Fibroblast of villous mesenchyme (primary cell): ENCODE results near the gene TSEN15. TPM values are rescaled to one million over a fixed set of nuclear protein-coding genes. Genes with fewer than 3 reads are reported as not detected.

Source experiments
- DNase-seq: peaks from one replicate; pipeline ENCODE4 v3.0.0-alpha.2; 2010; ENCODE audit warnings: low read depth
- H3K4me3 ChIP-seq: 2 replicates; pipeline ENCODE4 v1.5.1; 2011; ENCODE audit warnings: low read depth, mild to moderate bottlenecking, low read length
- CTCF ChIP-seq: IDR thresholded peaks from 2 replicates; pipeline ENCODE4 v1.5.1; 2012; ENCODE audit warnings: low read depth, mild to moderate bottlenecking, low read length; ENCODE audit not compliant: insufficient read depth
- total RNA-seq: library from RNA; depleted of rRNA; stranded (reverse); fragments of >200 nt; gene quantifications from 2 replicates; pipeline ENCODE4 v1.2.3, GENCODE V29; 2012

Gene TSEN15
- total RNA-seq, 1 donor = 53.5 TPM

GRCh38 chr1:184016169-184016568 is 35.4 kb upstream of the TSEN15 start:
- no peak overlapping the region for H3K4me3 ChIP-seq
- no peak for TF ChIP-seq CTCF
- DNase-seq = no peak

GRCh38 chr1:184017306-184017705 is 34.2 kb upstream of the TSEN15 start:
- no peak for TF ChIP-seq CTCF
- no peak overlapping the region for H3K4me3 ChIP-seq
- no peak for DNase-seq

GRCh38 chr1:184018622-184019021 is 32.9 kb upstream of the TSEN15 start:
- no peak overlapping the region for H3K4me3 ChIP-seq
- TF ChIP-seq CTCF = no peak
- DNase-seq = no peak

- no peak for DNase-seq
- H3K4me3 ChIP-seq = no peak overlapping the region
- no peak for TF ChIP-seq CTCF
These were observed 32.5 kb upstream of the TSEN15 start for GRCh38 chr1:184019069-184019468.

GRCh38 chr1:184019506-184019905 is 32.0 kb upstream of the TSEN15 start:
- TF ChIP-seq CTCF = no peak
- DNase-seq = no peak

GRCh38 chr1:184020328-184020727 is 31.2 kb upstream of the TSEN15 start:
- TF ChIP-seq CTCF = no peak
- no peak for DNase-seq

More at GRCh38 chr1:184019506-184019905, 32.0 kb upstream of the TSEN15 start:
- H3K4me3 ChIP-seq = no peak overlapping the region

GRCh38 chr1:184020855-184021254 is 30.7 kb upstream of the TSEN15 start:
- TF ChIP-seq CTCF = no peak
- H3K4me3 ChIP-seq = no peak overlapping the region
- no peak for DNase-seq

More at GRCh38 chr1:184020328-184020727, 31.2 kb upstream of the TSEN15 start:
- no peak overlapping the region for H3K4me3 ChIP-seq
